GM19239 (cell line): ENCODE results near the gene NRF1.
A peak's percentile ranks its signal among the peaks of the same experiment; 100 is the strongest.

ENCODE experiments used
- DNase-seq: peaks from one replicate; pipeline ENCODE4 v3.0.0; 2011; ENCODE audit warnings: low spot score; ENCODE audit not compliant: insufficient read length
- FAIRE-seq: peaks from 2 replicates; lab custom pipeline; 2011; peaks lifted over from hg19 to GRCh38; lab: Jason Lieb, UNC

Gene NRF1

GRCh38 chr7:129777993-129778769 is 166.7 kb downstream of the NRF1 start:
- no peak for FAIRE-seq
- DNase-seq: no peak

- FAIRE-seq (no peak), DNase-seq (no peak)
Observed at GRCh38 chr7:129778770-129779601, 167.5 kb downstream of the NRF1 start.

GRCh38 chr7:129779602-129780256 is 168.2 kb downstream of the NRF1 start:
- DNase-seq (no peak), FAIRE-seq (no peak)

- FAIRE-seq: no peak
- no peak for DNase-seq
Observed at GRCh38 chr7:129780257-129780973, 168.9 kb downstream of the NRF1 start.

GRCh38 chr7:129780974-129781927 is 169.7 kb downstream of the NRF1 start:
- DNase-seq (no peak), FAIRE-seq (no peak)

GRCh38 chr7:129781928-129782817 is 170.7 kb downstream of the NRF1 start:
- no peak for FAIRE-seq
- DNase-seq: no peak

GRCh38 chr7:129782818-129783583 is 171.5 kb downstream of the NRF1 start:
- no peak for DNase-seq
- no peak for FAIRE-seq

- FAIRE-seq: no peak
- DNase-seq: no peak
Observed at GRCh38 chr7:129783584-129783919, 172.0 kb downstream of the NRF1 start.

- no peak for DNase-seq
- FAIRE-seq: no peak
Observed at GRCh38 chr7:129784437-129784782, 172.9 kb downstream of the NRF1 start.

GRCh38 chr7:129784783-129785684 is 173.5 kb downstream of the NRF1 start:
- FAIRE-seq (peak; percentile 35), DNase-seq (no peak)

- no peak for DNase-seq
- FAIRE-seq: no peak
Observed at GRCh38 chr7:129785685-129786514, 174.4 kb downstream of the NRF1 start.

- FAIRE-seq: no peak
- DNase-seq: no peak
Observed at GRCh38 chr7:129786825-129787563, 175.5 kb downstream of the NRF1 start.

- FAIRE-seq: no peak
- DNase-seq: no peak
Observed at GRCh38 chr7:129789000-129789399, 177.5 kb downstream of the NRF1 start.

GRCh38 chr7:129789652-129790051 is 178.1 kb downstream of the NRF1 start:
- no peak for FAIRE-seq
- DNase-seq: no peak

GRCh38 chr7:129790136-129790535 is 178.6 kb downstream of the NRF1 start:
- FAIRE-seq: no peak
- DNase-seq: no peak
